Suprapubic skin (tissue), 4 donors: ENCODE data around the gene L3MBTL4.

Source experiments
- EP300 ChIP-seq: sonication (generic); formaldehyde crosslinking; IDR thresholded peaks from one replicate; pipeline ENCODE4 v1.6.1; 2017; ENCODE audit warnings: antibody characterized with exemption
- POLR2A ChIP-seq, 2 donors: fragments of 450-650 bp; IDR thresholded peaks; one replicate each; pipeline ENCODE4 v1.6.1; 2017; ENCODE audit warnings: antibody characterized with exemption in 2 of 2, mild to moderate bottlenecking in 2 of 2, moderate library complexity in 2 of 2
- POLR2AphosphoS5 ChIP-seq, 3 donors: sonication (generic); formaldehyde crosslinking; IDR thresholded peaks; one replicate each; pipeline ENCODE4 v1.6.1; 2017; ENCODE audit warnings: antibody characterized with exemption in 3 of 3
- TF ChIP-seq, protein P1 (sequence below), 2 donors: fragments of 200-600 bp in 1 of 2; fragments of 450-650 bp in 1 of 2; sonication (generic) in 1 of 2; IDR thresholded peaks; one replicate each; pipeline ENCODE4 v1.5.1; 2016 to 2019; ENCODE audit warnings: antibody characterized with exemption in 2 of 2, mild to moderate bottlenecking in 1 of 2, moderate library complexity in 1 of 2

DNA sequence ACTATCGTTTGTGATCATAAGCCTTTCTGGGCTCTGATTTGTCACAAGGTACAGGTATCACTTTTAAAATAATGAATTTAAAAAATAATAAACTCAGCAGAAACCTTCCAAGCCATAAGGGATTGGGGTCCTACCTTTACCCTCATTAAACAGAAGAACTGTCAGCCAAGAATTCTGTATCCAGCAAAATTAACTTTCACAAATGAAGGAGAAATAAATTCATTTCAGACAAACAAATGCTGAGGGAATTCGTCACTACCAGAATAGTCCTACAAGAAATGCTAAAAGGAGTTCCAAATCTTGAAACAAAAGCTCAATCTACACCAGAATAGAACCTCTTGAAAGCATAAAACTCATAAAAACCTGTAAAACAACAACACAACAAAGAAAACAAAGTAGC lies 25.7 kb downstream of the L3MBTL4 start:
- TF ChIP-seq, protein P1, sequence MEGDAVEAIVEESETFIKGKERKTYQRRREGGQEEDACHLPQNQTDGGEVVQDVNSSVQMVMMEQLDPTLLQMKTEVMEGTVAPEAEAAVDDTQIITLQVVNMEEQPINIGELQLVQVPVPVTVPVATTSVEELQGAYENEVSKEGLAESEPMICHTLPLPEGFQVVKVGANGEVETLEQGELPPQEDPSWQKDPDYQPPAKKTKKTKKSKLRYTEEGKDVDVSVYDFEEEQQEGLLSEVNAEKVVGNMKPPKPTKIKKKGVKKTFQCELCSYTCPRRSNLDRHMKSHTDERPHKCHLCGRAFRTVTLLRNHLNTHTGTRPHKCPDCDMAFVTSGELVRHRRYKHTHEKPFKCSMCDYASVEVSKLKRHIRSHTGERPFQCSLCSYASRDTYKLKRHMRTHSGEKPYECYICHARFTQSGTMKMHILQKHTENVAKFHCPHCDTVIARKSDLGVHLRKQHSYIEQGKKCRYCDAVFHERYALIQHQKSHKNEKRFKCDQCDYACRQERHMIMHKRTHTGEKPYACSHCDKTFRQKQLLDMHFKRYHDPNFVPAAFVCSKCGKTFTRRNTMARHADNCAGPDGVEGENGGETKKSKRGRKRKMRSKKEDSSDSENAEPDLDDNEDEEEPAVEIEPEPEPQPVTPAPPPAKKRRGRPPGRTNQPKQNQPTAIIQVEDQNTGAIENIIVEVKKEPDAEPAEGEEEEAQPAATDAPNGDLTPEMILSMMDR (IDR thresholded peaks at IDR 0.05), result no peak
- no peak for TF ChIP-seq EP300
- TF ChIP-seq POLR2A (IDR thresholded peaks at IDR 0.05), result no peak
- TF ChIP-seq POLR2AphosphoS5 (IDR thresholded peaks at IDR 0.05), result no peak
